GM18499 (cell line): ENCODE data around the gene TMEM61.

Source experiments
- ATAC-seq: cut with Tn5 transposase; IDR thresholded peaks from one replicate; pipeline ENCODE4 v1.9.1; 2021; ENCODE audit warnings: moderate number of reproducible peaks; ENCODE audit not compliant: insufficient read depth, unreplicated experiment

TMEM61 gene

DNA sequence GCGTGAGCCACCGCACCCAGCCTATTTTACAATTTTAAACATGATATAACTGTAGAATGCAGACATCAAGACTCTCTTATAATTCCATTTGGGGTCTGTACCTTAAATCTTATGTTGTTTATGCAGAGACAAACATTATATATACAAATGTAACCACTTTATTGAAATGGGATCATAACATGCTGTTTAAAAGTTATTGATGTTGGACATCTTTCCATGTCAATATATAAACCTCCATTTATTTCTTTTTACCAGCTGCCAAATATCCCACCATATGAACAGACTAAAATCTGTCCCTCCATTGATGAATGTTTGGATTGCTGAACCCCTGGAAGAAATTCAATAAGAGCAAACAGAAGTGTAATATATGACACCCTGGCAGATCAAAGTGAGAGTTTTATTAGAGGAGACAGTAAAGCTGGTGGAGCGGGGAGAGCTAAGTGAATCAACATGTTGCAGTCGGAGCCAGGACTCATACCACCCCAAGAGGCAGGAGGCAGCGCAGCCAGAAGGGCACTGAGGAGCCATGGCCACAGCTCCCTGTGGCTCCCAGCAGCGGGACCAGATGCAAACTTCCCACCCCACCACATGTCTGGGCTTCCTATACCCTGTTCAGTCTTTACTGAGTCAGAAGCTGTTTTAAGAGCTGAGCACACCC lies 54.2 kb downstream of the TMEM61 start:
- ATAC-seq, result no peak

DNA sequence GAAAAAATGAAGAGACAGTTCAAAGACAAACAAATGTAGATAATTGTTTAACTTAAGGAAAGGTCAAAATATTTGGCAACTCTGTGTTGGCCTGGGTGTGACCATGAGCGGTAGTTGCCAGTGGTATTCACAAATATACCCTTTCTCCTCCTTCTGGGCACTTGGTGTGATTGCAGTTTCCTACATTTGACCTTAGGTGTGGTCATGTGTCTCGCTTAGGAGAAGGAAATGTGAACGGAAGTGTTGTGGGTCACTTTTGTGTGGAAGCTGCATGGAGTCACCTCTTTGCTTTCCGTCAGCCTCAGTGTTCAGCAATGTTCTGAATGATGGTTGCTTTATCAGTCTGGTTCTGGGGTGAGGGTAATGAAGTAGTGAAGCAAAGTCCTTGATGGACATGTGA lies 55.5 kb downstream of the TMEM61 start:
- no peak for ATAC-seq

DNA sequence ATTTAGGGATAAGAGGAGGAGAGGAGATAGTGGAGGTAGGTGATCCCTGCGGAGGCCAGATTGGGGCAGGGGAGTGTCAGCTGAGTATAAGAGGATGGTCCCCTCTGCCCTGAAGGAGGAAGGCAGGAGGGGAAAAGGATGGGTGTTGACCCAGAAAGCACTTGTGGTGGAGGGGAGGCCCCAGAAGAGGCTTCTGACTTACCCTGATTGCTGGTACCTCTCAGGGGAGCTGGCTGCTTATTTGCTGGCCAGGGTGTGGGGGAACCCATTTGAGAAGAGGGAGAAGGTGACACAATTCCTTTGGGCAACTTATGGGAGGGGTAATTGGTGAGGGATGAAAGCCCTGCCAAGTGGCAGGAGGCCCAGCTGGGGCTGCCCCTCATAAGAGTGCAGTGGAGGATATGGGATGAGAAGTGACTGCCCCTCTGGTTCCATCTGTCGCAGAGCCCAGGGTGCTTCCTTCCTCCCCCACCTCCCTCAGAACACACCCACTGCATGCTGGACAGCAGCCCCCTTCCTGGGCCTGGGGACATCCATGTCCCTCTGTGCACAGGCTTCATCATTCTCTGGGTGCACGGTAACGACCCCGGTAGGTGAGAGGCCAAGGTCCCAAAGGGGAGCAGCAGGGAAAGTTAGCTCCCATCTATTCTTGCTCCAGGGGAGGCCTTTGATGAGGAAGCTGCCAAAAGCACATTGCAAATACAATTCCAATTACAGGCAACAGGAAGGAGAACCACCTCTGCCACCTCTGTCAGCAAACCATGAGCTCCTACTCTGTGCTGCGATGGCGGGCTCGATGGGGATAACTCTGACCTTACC lies 57.5 kb downstream of the TMEM61 start:
- no peak for ATAC-seq

DNA sequence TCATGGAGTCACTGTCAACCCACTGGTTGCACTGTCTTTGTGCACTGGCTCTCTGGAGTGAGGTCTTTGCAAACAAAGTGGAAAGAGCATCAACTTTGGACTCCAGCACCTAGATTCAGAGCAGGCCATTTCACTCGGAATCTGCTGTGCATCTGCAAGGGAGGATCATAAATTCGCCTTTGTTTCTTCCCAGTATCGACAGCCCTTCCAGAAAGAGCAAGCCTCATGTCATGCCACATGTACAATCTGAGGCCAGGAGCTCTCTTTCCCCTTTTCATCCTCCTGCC lies 58.1 kb downstream of the TMEM61 start:
- no peak for ATAC-seq

DNA sequence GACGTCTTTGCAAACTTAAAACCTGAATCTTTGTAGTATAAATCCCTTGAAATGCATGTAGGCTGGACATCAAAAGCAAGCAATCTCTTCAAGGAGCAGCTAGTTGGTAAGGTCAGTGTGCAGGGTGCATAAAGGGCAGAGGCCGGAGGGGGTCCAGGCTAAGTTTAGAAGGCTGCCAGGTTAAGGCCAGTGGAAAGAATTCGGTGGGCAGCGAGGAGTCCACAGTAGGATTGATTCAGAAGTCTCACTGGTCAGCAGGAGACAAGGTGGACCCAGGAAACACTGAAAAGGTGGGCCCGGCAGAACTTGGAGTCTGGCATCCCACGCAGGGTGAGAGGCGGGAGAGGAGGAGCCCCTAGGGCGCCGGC lies 58.5 kb downstream of the TMEM61 start:
- ATAC-seq, result no peak

DNA sequence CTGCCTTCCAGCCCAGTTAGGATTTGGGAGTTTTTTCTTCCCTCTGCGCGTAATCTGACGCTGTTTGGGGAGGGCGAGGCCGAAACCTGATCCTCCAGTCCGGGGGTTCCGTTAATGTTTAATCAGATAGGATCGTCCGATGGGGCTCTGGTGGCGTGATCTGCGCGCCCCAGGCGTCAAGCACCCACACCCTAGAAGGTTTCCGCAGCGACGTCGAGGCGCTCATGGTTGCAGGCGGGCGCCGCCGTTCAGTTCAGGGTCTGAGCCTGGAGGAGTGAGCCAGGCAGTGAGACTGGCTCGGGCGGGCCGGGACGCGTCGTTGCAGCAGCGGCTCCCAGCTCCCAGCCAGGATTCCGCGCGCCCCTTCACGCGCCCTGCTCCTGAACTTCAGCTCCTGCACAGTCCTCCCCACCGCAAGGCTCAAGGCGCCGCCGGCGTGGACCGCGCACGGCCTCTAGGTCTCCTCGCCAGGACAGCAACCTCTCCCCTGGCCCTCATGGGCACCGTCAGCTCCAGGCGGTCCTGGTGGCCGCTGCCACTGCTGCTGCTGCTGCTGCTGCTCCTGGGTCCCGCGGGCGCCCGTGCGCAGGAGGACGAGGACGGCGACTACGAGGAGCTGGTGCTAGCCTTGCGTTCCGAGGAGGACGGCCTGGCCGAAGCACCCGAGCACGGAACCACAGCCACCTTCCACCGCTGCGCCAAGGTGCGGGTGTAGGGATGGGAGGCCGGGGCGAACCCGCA lies 59.1 kb downstream of the TMEM61 start, which contains the start of gene PCSK9:
Gene PCSK9 (plus strand): TSS at position 207 of the 741 bp plus-strand sequence. CDS start 290 bp downstream, at position 497.
- ATAC-seq, result no peak

DNA sequence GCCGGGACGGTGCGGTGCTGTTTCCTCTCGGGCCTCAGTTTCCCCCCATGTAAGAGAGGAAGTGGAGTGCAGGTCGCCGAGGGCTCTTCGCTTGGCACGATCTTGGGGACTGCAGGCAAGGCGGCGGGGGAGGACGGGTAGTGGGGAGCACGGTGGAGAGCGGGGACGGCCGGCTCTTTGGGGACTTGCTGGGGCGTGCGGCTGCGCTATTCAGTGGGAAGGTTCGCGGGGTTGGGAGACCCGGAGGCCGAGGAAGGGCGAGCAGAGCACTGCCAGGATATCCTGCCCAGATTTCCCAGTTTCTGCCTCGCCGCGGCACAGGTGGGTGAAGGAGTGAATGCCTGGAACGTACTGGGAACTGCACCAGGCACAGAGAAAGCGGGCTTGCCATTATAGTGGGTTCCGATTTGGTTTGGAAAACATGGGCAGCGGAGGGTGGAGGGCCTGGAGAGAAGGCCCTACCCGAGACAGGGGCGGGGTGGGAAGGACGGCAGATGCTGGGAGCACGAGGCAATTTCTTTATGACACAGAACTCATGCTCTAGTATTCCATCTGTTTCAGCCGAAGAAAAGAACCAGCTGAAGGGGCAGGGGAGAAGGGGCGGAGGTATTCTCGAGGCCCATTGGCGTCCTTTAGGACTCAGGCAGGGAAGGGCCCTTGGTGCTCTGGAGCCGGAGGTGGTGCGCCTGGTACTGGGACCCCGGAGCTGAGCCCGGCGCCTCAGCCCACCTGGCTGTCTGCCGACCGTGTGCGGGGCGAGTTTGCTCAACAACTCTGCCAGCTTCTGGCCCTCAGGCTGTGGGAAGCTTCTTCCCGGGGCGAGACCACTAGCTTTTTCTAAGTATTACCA lies 59.9 kb downstream of the TMEM61 start:
- no peak for ATAC-seq

DNA sequence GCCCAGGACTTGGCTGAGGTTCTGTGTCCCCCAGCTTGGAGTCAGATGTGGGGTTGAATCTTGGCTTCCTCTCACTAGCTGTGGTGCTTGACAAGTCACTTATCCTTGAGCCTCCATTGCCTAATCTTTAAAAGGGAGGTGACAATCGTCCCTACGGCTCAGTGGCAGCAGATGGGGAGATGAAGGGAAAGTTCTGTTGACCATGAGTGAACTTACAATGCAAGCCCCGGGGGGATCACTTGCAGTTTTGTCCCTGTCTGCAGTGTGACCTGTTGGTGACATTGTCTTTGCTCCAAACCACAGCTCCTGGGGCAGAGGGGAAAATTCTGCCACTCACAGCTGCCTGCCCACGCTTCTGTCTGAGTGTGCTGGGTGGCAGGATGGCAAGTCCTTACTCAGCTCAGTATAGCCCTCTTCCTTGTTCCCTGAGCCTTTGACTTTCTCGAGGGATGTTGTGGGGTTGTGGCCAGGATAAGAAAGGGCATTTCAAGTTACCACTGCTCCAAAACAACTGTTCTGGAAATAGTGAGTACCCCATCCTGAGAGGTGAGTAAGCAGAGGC lies 60.6 kb downstream of the TMEM61 start:
- ATAC-seq, result no peak

DNA sequence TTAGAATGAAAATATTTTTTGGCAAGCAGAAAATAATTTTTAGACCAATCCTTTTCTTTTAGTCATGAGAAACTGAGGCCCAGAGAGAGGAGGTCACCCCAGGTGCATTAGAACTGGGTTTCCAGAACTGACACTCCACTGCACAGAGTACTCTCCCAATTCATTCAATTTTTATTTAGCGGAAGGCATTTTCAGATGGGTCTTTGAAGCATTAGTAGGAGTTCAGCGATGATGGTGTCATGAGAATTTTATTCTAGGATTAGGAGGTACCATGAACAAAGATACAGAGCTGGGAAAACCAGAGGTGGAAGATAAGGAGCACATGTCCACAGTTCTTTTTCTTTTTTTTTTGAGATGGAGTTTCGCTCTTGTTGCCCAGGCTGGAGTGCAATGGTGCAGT lies 61.2 kb downstream of the TMEM61 start:
- ATAC-seq, result no peak
